HEK293 (cell line): ENCODE data around the gene DDN.
A peak's percentile ranks its signal among the peaks of the same experiment; 100 is the strongest.

ENCODE experiments used
- CTCF ChIA-PET: fragments of 350-600 bp; formaldehyde crosslinking; extraction: SDS; loops from one replicate; lab custom pipeline; 2021; ENCODE audit warnings: antibody characterized with exemption; lab: Yijun Ruan, JAX
- POLR2A ChIA-PET: fragments of 300-600 bp; formaldehyde crosslinking; extraction: SDS; loops from one replicate; lab custom pipeline; 2020; ENCODE audit warnings: antibody characterized with exemption, inconsistent platforms; lab: Yijun Ruan, JAX
- H3K27ac ChIP-seq: fragments of 200-500 bp; sonication (Bioruptor generic); 2 replicates; pipeline ENCODE4 v1.5.1; 2014; ENCODE audit warnings: low read depth, low read length, control low read depth, inconsistent platforms; ENCODE audit errors: extremely low read depth
- H3K36me3 ChIP-seq, 2 experiments: fragments of 200-500 bp in 1 of 2; sonication (Bioruptor generic) in 1 of 2; 1 replicate in 1 of 2; 2 replicates in 1 of 2; pipeline ENCODE4 v1.5.1; 2014 to 2017; ENCODE audit warnings: inconsistent platforms in 2 of 2, low read length in 2 of 2; ENCODE audit not compliant: control insufficient read depth in 2 of 2, insufficient read depth in 1 of 2
- H3K4me1 ChIP-seq: fragments of 200-500 bp; sonication (Bioruptor generic); 2 replicates; pipeline ENCODE4 v1.5.1; 2014; ENCODE audit warnings: mild to moderate bottlenecking, low read length, inconsistent platforms; ENCODE audit not compliant: control insufficient read depth, insufficient read depth
- H3K4me3 ChIP-seq: 2 replicates; pipeline ENCODE4 v1.5.1; 2011; ENCODE audit warnings: low read depth, mild to moderate bottlenecking, control low read depth, low read length, moderate library complexity
- H3K9me3 ChIP-seq: fragments of 200-500 bp; sonication (Bioruptor generic); 2 replicates; pipeline ENCODE4 v1.5.1; 2014; ENCODE audit warnings: low read depth, low read length, inconsistent platforms; ENCODE audit not compliant: control insufficient read depth, insufficient read depth
- BCL11A ChIP-seq: fragments of 450-650 bp; formaldehyde crosslinking; IDR thresholded peaks from 2 replicates; pipeline ENCODE4 v1.5.1; 2016; ENCODE audit warnings: low read depth, missing biosample characterization, missing genetic modification characterization
- GLIS1 ChIP-seq: fragments of 450-650 bp; formaldehyde crosslinking; IDR thresholded peaks from 2 replicates; pipeline ENCODE4 v1.5.1; 2016; ENCODE audit warnings: missing biosample characterization, missing genetic modification characterization
- KLF16 ChIP-seq: fragments of 450-650 bp; formaldehyde crosslinking; IDR thresholded peaks from 2 replicates; pipeline ENCODE4 v1.5.1; 2017; ENCODE audit warnings: missing biosample characterization, missing genetic modification characterization
- RBAK ChIP-seq: fragments of 450-650 bp; formaldehyde crosslinking; IDR thresholded peaks from 2 replicates; pipeline ENCODE4 v1.5.1; 2016; ENCODE audit warnings: missing biosample characterization, missing genetic modification characterization
- ZNF114 ChIP-seq: fragments of 450-650 bp; formaldehyde crosslinking; IDR thresholded peaks from 2 replicates; pipeline ENCODE4 v1.5.0; 2017; ENCODE audit warnings: missing biosample characterization, missing genetic modification characterization
- ZNF16 ChIP-seq: fragments of 450-650 bp; formaldehyde crosslinking; IDR thresholded peaks from 2 replicates; pipeline ENCODE4 v1.5.1; 2016; ENCODE audit warnings: low read depth, missing biosample characterization, missing genetic modification characterization
- ZNF302 ChIP-seq: fragments of 450-650 bp; formaldehyde crosslinking; IDR thresholded peaks from 2 replicates; pipeline ENCODE4 v1.5.1; 2016; ENCODE audit warnings: missing biosample characterization, missing genetic modification characterization, low read depth
- ZNF311 ChIP-seq: fragments of 450-650 bp; formaldehyde crosslinking; IDR thresholded peaks from 2 replicates; pipeline ENCODE4 v1.5.1; 2017; ENCODE audit warnings: missing biosample characterization, missing genetic modification characterization, borderline replicate concordance
- ZNF560 ChIP-seq: fragments of 450-650 bp; formaldehyde crosslinking; IDR thresholded peaks from 2 replicates; pipeline ENCODE4 v1.5.1; 2017; ENCODE audit warnings: missing biosample characterization, missing genetic modification characterization, borderline replicate concordance
- TF ChIP-seq, protein P1 (sequence below): fragments of 450-650 bp; formaldehyde crosslinking; IDR thresholded peaks from 2 replicates; pipeline ENCODE4 v1.5.1; 2017; ENCODE audit warnings: missing biosample characterization, missing genetic modification characterization
- TF ChIP-seq, protein P2 (sequence below): fragments of 450-650 bp; formaldehyde crosslinking; conservative IDR thresholded peaks from 2 replicates; pipeline ENCODE4 v1.5.1; 2016; ENCODE audit warnings: low read depth, missing biosample characterization, missing genetic modification characterization

The DDN gene

DNA sequence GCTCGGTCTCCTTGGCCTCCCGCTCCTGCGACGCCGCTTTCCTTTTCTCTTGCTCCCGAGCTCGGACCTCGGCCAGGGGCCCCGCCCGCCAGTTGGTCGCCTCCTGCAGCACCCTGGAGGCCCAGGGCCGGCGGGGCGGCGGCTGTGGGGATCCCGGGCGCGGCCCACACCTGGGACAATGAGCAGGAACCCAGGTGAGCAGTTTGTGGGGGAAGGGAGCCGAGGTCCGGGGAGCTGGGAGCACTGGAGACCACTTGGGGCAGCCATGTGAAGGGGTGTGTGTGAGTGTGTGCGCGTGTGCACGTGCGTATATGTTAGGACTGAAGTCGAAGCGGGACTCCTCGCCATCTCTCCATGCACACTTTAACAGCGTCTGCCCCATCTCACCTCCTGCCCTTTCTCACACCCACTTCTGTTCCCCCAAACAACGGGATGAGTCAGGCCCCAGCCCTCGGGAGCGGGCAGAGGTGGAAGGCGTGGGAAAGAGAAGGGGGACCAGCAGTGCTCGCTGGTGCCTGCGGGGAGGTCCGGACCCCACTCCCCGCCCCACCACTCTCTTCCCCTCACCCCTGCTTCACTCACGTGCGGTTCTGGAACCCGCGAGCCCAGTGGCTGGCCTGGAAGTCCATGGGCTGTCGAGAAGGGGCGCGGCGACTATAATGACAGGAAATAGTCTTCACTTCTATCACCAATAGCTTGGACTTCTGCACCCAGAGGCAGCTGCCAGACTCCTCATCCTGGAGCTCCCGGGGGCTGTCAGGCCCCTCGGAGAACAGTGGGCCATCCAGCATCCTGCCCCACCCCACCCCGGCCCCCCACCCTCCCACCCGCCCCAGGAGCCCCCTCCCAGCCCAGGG is 450 bp downstream of the DDN start (continued):
- TF ChIP-seq ZNF302 (no peak), ZNF114 (tag by site-specific recombination) (no peak)
- TF ChIP-seq, protein P1, sequence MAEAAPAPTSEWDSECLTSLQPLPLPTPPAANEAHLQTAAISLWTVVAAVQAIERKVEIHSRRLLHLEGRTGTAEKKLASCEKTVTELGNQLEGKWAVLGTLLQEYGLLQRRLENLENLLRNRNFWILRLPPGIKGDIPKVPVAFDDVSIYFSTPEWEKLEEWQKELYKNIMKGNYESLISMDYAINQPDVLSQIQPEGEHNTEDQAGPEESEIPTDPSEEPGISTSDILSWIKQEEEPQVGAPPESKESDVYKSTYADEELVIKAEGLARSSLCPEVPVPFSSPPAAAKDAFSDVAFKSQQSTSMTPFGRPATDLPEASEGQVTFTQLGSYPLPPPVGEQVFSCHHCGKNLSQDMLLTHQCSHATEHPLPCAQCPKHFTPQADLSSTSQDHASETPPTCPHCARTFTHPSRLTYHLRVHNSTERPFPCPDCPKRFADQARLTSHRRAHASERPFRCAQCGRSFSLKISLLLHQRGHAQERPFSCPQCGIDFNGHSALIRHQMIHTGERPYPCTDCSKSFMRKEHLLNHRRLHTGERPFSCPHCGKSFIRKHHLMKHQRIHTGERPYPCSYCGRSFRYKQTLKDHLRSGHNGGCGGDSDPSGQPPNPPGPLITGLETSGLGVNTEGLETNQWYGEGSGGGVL (tag by site-specific recombination), result 0 out of 2 replicates have a peak, but pooled peaks have one; percentile 33

DNA sequence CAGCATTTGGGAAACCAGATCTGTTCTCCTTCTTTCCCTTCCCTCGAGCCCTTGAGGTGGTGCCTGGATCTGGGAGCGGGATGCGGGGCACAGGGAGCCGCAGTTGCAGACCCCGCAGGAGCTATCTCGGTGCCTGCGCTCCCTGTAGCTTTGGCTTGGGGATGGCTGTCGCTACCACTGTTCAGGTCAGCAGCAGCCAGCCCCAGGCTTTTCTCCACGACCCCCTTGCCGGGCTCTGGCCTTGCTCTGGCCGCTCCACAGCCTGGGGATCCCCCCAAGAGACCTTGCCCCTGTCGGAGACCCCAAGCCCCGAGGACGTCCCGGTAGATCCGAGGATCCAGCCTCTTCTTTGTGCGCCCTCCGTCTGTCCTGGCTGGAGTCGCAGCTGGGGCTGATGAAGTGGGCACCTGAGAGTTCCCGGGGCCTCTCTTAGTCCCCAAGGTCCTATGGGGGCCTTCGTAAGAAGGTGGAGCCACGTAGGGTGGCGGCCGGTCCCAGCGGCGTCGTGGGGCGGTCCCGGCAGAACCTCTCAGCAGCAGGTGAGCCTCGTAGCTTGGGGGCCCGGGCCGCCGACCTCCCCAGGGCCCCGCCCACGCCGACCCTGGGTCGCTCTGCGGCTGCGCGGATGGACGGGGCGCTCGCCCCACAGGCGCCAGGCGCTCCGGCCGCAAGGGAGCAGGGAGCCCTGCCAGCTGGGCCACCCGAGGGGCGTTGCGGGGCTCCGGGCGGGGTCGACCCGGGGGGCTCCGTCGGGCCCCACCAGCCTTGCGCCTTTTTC is 1.3 kb downstream of the DDN start:
- Histone ChIP-seq H3K4me1 (peaks cover 6% of the 10 kb centered on the region), H3K4me3 (no peak overlapping the region), H3K9me3 (no peaks in the 10 kb centered on the region), H3K27ac (no peak overlapping the region), H3K36me3 (peaks cover 5 to 30% of the 10 kb centered on the region in 2 experiments; a peak in 2 of 3 replicates)
- POLR2A ChIA-PET, result interaction anchor here (1.9 kb wide), 1 partner anchor 54 kb away, joined by 4 read pairs; no protein-coding TSS in a partner anchor
- CTCF ChIA-PET, result interaction anchor here (0.6 to 5.7 kb wide), 14 partner anchors 10 to 152 kb away, joined by 3 to 53 read pairs (median 4); partner anchors contain the start of genes FKBP11 and PRKAG1
- TF ChIP-seq ZNF16, result no peak

DNA sequence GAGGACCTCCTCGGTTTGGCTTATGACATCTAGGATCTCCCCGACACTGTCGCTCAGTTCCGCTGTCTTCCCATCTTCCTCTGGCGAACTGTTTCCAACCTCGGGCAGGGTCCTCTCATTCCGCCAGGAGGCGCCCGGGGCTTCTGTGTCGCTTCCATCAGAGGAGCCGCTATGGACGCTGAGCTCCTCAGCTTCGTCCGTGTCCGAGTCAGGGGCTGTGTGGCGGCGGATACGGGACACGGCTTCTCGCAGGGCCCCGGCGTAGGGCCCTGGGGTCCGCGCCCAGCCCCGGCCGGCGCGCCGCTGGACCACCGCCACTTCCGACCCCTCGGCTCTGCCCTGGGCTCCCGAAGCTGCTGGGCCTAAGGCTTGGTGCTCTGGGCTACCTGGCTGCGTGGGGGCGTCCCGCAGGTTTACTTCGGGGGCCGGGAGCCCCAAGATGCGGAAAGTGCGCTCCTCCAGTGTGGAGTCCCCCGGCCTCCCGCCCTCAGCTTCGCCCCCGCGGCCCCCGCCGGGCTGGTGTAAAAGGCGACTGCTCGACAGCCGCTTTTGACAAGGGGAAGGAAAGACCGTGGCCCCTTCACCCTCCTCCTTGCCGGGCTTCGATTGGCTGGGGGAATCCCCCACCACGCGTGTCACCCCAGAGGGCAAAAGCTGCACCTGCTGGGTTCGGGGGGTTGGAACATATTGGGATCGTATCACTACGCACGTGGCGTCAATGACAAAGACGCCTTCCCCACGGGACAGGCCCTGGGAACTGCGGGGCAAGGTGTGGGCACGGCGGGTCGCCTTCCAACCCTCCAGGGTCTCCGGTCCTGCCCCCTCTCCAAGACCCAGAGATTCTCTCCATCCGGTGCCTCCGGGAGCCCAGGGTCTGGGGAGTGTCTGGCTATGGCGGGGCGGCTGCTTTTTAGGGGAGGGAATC is 2.1 kb downstream of the DDN start:
- Histone ChIP-seq H3K27ac (no peak overlapping the region; the same call in 1 of the 2 replicates), H3K36me3 (peaks cover 2 to 22% of the 10 kb centered on the region in 2 experiments; a peak in 2 of 3 replicates), H3K4me3 (no peak overlapping the region), H3K4me1 (peaks cover 6% of the 10 kb centered on the region), H3K9me3 (no peaks in the 10 kb centered on the region)
- ChIA-PET CTCF (interaction anchor here (0.6 to 5.7 kb wide), 34 partner anchors 9 to 350 kb away, joined by 3 to 53 read pairs (median 4); partner anchors contain the start of genes ARF3, DDX23, DNAJC22 and FKBP11), POLR2A (interaction anchor here (0.7 to 0.9 kb wide), 2 partner anchors 20 to 21 kb away, joined by 3 read pairs; no protein-coding TSS in a partner anchor)
- no peak for TF ChIP-seq KLF16 (tag by site-specific recombination)
- TF ChIP-seq, protein P2, sequence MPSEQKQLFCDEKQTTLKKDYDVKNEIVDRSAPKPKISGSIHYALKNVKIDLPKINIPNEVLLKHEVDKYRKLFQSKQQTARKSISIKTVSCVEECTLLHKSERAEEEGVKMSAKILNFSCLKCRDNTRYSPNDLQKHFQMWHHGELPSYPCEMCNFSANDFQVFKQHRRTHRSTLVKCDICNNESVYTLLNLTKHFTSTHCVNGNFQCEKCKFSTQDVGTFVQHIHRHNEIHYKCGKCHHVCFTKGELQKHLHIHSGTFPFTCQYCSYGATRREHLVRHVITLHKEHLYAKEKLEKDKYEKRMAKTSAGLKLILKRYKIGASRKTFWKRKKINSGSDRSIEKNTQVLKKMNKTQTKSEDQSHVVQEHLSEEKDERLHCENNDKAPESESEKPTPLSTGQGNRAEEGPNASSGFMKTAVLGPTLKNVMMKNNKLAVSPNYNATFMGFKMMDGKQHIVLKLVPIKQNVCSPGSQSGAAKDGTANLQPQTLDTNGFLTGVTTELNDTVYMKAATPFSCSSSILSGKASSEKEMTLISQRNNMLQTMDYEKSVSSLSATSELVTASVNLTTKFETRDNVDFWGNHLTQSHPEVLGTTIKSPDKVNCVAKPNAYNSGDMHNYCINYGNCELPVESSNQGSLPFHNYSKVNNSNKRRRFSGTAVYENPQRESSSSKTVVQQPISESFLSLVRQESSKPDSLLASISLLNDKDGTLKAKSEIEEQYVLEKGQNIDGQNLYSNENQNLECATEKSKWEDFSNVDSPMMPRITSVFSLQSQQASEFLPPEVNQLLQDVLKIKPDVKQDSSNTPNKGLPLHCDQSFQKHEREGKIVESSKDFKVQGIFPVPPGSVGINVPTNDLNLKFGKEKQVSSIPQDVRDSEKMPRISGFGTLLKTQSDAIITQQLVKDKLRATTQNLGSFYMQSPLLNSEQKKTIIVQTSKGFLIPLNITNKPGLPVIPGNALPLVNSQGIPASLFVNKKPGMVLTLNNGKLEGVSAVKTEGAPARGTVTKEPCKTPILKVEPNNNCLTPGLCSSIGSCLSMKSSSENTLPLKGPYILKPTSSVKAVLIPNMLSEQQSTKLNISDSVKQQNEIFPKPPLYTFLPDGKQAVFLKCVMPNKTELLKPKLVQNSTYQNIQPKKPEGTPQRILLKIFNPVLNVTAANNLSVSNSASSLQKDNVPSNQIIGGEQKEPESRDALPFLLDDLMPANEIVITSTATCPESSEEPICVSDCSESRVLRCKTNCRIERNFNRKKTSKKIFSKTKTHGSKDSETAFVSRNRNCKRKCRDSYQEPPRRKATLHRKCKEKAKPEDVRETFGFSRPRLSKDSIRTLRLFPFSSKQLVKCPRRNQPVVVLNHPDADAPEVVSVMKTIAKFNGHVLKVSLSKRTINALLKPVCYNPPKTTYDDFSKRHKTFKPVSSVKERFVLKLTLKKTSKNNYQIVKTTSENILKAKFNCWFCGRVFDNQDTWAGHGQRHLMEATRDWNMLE, result no peak
- TF ChIP-seq ZNF560 (tag by site-specific recombination), result no peak
- TF ChIP-seq GLIS1 (tag by site-specific recombination), result no peak
- TF ChIP-seq ZNF311, result no peak
- no peak for TF ChIP-seq BCL11A (tag by site-specific recombination)
- no peak for TF ChIP-seq RBAK (tag by site-specific recombination)
